ENCODE measurements around the gene NIF3L1.

NIF3L1 gene

GRCh38 chr2:200852605-200853004 is 36.6 kb upstream of the NIF3L1 start:
- H4K20me1 ChIP-seq (ENCODE audit: insufficient read depth, low read length): 0 out of 2 replicates have a peak, but pooled peaks cover 2% of the 10 kb centered on the region
- H3K36me3 ChIP-seq (ENCODE audit: insufficient read depth, low read length): peaks cover 71% of the 10 kb centered on the region
- no peak overlapping the region for H2AFZ ChIP-seq (ENCODE audit: low read length)

GRCh38 chr2:200856806-200857205 is 32.4 kb upstream of the NIF3L1 start:
- Histone ChIP-seq H3F3A (ENCODE audit: insufficient read depth, low read length) (peaks cover 20% of the 10 kb centered on the region), H3K4me3 (ENCODE audit: low read depth, low read length, poor library complexity, severe bottlenecking) (no peak overlapping the region), H3K36me3 (ENCODE audit: insufficient read depth, low read length) (peaks cover 100% of the 10 kb centered on the region), H3K27me3 (ENCODE audit: insufficient read depth, low read length) (no peaks in the 10 kb centered on the region), H3K4me1 (ENCODE audit: insufficient read depth, low read length, severe bottlenecking) (peaks cover 15% of the 10 kb centered on the region), H2AFZ (ENCODE audit: low read length) (no peak overlapping the region), H3K4me2 (ENCODE audit: low read length) (no peak overlapping the region), H4K20me1 (ENCODE audit: insufficient read depth, low read length) (peaks cover 5% of the 10 kb centered on the region; the same call in 1 of the 2 replicates), H3K9me2 (ENCODE audit: low read depth, low read length) (no peaks in the 10 kb centered on the region), H3K9ac (ENCODE audit: low read length) (no peak overlapping the region), H3K27ac (ENCODE audit: low read depth, low read length, poor library complexity, severe bottlenecking) (no peak overlapping the region), H3K9me3 (ENCODE audit: low read length) (no peaks in the 10 kb centered on the region), H3K79me2 (ENCODE audit: insufficient read depth, low read length) (peaks cover 28% of the 10 kb centered on the region)
- TF ChIP-seq CTCF (IDR thresholded peaks at IDR 0.05; ENCODE audit: low read length): no peak
- no peak for TF ChIP-seq EZH2 (IDR thresholded peaks at IDR 0.05; ENCODE audit: borderline replicate concordance, low read length)

More at GRCh38 chr2:200852605-200853004, 36.6 kb upstream of the NIF3L1 start:
- Histone ChIP-seq H3K9ac (ENCODE audit: low read length) (no peak overlapping the region), H3K4me1 (ENCODE audit: insufficient read depth, low read length, severe bottlenecking) (no peaks in the 10 kb centered on the region), H3K4me3 (ENCODE audit: low read depth, low read length, poor library complexity, severe bottlenecking) (no peak overlapping the region), H3K9me3 (ENCODE audit: low read length) (no peaks in the 10 kb centered on the region), H3K79me2 (ENCODE audit: insufficient read depth, low read length) (no peaks in the 10 kb centered on the region), H3K9me2 (ENCODE audit: low read depth, low read length) (no peaks in the 10 kb centered on the region), H3K4me2 (ENCODE audit: low read length) (no peak overlapping the region), H3K27me3 (ENCODE audit: insufficient read depth, low read length) (no peaks in the 10 kb centered on the region), H3K27ac (ENCODE audit: low read depth, low read length, poor library complexity, severe bottlenecking) (no peak overlapping the region), H3F3A (ENCODE audit: insufficient read depth, low read length) (peaks cover 17% of the 10 kb centered on the region)
- TF ChIP-seq CTCF (IDR thresholded peaks at IDR 0.05; ENCODE audit: low read length): no peak
- no peak for TF ChIP-seq EZH2 (IDR thresholded peaks at IDR 0.05; ENCODE audit: borderline replicate concordance, low read length)

DNA sequence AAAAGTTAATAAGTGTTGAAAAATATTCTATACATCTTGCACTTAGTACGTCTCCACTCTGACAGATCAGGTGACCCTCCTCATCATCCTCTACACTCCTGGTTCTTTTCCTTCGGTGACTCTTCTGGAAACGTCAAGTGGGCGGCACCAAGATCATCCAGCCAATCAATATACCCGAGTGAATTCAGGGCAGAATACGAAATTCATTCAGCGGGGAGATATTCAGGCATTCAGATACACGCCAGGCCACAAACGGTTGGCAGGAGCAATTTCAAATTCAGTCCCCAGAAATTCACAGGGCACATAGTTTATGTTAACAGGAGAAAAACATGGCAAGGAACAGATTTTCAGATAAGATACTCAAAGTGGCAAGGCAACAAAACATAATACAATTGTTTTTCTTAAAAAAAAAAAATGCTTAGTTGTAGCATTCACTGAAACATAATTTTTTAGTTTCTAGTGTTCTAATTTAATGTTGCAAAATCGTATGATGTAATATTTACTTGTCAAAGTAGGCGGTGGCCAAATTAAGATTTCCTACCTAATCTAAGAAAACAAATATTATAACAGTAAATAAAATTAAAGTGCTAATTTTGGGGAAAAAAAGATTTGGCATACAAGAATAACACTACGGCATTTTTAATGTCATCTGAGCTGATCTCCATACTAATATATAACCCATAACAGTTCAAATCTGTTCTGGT is 28.9 kb upstream of the NIF3L1 start:
- Histone ChIP-seq H3K4me2 (ENCODE audit: low read length) (no peak overlapping the region), H3K9me2 (ENCODE audit: low read depth, low read length) (no peaks in the 10 kb centered on the region), H4K20me1 (ENCODE audit: insufficient read depth, low read length) (peaks cover 6% of the 10 kb centered on the region; the same call in 1 of the 2 replicates), H3K4me3 (ENCODE audit: low read depth, low read length, poor library complexity, severe bottlenecking) (no peak overlapping the region), H3K79me2 (ENCODE audit: insufficient read depth, low read length) (peaks cover 53% of the 10 kb centered on the region), H3K9ac (ENCODE audit: low read length) (no peak overlapping the region), H3F3A (ENCODE audit: insufficient read depth, low read length) (0 out of 2 replicates have a peak, but pooled peaks cover 3% of the 10 kb centered on the region), H2AFZ (ENCODE audit: low read length) (no peak overlapping the region), H3K9me3 (ENCODE audit: low read length) (no peaks in the 10 kb centered on the region), H3K27me3 (ENCODE audit: insufficient read depth, low read length) (no peaks in the 10 kb centered on the region), H3K27ac (ENCODE audit: low read depth, low read length, poor library complexity, severe bottlenecking) (no peak overlapping the region), H3K4me1 (ENCODE audit: insufficient read depth, low read length, severe bottlenecking) (peaks cover 25% of the 10 kb centered on the region), H3K36me3 (ENCODE audit: insufficient read depth, low read length) (peaks cover 83% of the 10 kb centered on the region)
- no peak for TF ChIP-seq CTCF (IDR thresholded peaks at IDR 0.05; ENCODE audit: low read length)
- no peak for TF ChIP-seq EZH2 (IDR thresholded peaks at IDR 0.05; ENCODE audit: borderline replicate concordance, low read length)
